ENCODE results near the gene RPP40. TPM values are rescaled to one million over a fixed set of nuclear protein-coding genes. Genes with fewer than 3 reads are reported as not detected.

The RPP40 gene
- total and polyA plus RNA-seq, 2 experiments from 2014 or later, result 16.2 to 21.9 TPM

DNA sequence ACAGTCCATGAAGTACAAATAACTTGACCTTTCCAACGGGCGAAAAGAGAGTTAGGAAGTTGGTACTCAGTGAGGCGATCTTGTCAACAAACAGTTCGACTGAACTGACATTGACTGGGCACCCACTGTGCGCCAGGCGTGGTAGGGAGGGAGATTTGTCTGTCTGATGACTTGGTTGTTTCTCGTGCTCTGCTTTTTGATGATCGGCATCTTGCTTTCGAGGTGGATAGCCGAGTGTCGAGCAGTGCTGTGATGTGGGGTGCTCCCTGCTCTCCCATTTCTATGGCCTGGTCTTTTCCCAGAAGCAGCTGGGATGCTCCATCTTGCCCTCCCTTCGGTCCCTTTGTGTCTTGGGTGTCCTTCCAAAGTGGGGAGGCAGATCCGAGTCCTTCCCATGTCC is 30.4 kb downstream of the RPP40 start:
- Histone ChIP-seq H3K27me3 (replicated peaks; ENCODE audit: insufficient read depth) (no peaks in the 10 kb centered on the region), H3K27ac (no peak overlapping the region), H3K9me2 (ENCODE audit: insufficient read depth) (no peaks in the 10 kb centered on the region), H2AFZ (peak overlapping the region; percentile 79), H3K36me3 (ENCODE audit: low read depth) (no peaks in the 10 kb centered on the region), H4K20me1 (ENCODE audit: insufficient read depth) (no peaks in the 10 kb centered on the region), H3K9ac (no peak overlapping the region), H3K4me2 (ENCODE audit: unreplicated experiment) (no peak overlapping the region), H3K9me3 (ENCODE audit: low read depth) (no peaks in the 10 kb centered on the region), H3K4me1 (ENCODE audit: insufficient read depth) (0 out of 2 replicates have a peak, but pooled peaks cover 5% of the 10 kb centered on the region), H3K79me2 (ENCODE audit: insufficient read depth) (no peaks in the 10 kb centered on the region), H3F3A (ENCODE audit: insufficient read depth) (no peaks in the 10 kb centered on the region), H3K4me3 (no peak overlapping the region)
- in situ Hi-C loops (cut with MboI), result no loop called here
- no peak for DNase-seq
- TF ChIP-seq EZH2 (IDR thresholded peaks at IDR 0.05; ENCODE audit: insufficient read depth, poor library complexity, severe bottlenecking) (no peak), EZH2phosphoT487 (IDR thresholded peaks at IDR 0.05; ENCODE audit: insufficient read depth, low read depth) (no peak)
- 91 to 96% methylated on average over 13 of the region's 13 CpGs for WGBS, 2 experiments (ENCODE audit: low coverage in 1 of 2, low lambda C conversion rate in 2 of 2, missing lambda C conversion rate in 2 of 2)

- Histone ChIP-seq H3K36me3 (ENCODE audit: low read depth) (no peaks in the 10 kb centered on the region), H3K9me2 (ENCODE audit: insufficient read depth) (no peaks in the 10 kb centered on the region), H3K4me1 (ENCODE audit: insufficient read depth) (0 out of 2 replicates have a peak, but pooled peaks cover 5% of the 10 kb centered on the region), H3K27me3 (replicated peaks; ENCODE audit: insufficient read depth) (no peaks in the 10 kb centered on the region), H4K20me1 (ENCODE audit: insufficient read depth) (no peaks in the 10 kb centered on the region), H3K9me3 (ENCODE audit: low read depth) (no peaks in the 10 kb centered on the region), H3K27ac (no peak overlapping the region), H2AFZ (no peak overlapping the region), H3K9ac (no peak overlapping the region), H3F3A (ENCODE audit: insufficient read depth) (no peaks in the 10 kb centered on the region), H3K4me2 (ENCODE audit: unreplicated experiment) (no peak overlapping the region), H3K79me2 (ENCODE audit: insufficient read depth) (no peaks in the 10 kb centered on the region), H3K4me3 (no peak overlapping the region)
- in situ Hi-C loops (cut with MboI), result no loop called here
- no peak for DNase-seq
- TF ChIP-seq EZH2phosphoT487 (IDR thresholded peaks at IDR 0.05; ENCODE audit: insufficient read depth, low read depth) (no peak), EZH2 (IDR thresholded peaks at IDR 0.05; ENCODE audit: insufficient read depth, poor library complexity, severe bottlenecking) (no peak)
- WGBS, 2 experiments (ENCODE audit: low coverage in 1 of 2, low lambda C conversion rate in 2 of 2, missing lambda C conversion rate in 2 of 2), result 80 to 82% methylated on average over 10 of the region's 10 CpGs
These were observed 31.4 kb downstream of the RPP40 start for GRCh38 chr6:4972438-4972837.

GRCh38 chr6:4971851-4972250 is 32.0 kb downstream of the RPP40 start:
- H3K36me3 ChIP-seq (ENCODE audit: low read depth), result no peaks in the 10 kb centered on the region
- H3F3A ChIP-seq (ENCODE audit: insufficient read depth), result no peaks in the 10 kb centered on the region
- H4K20me1 ChIP-seq (ENCODE audit: insufficient read depth), result no peaks in the 10 kb centered on the region
- no peaks in the 10 kb centered on the region for H3K79me2 ChIP-seq (ENCODE audit: insufficient read depth)
- no peak overlapping the region for H3K27ac ChIP-seq
- H3K9me3 ChIP-seq (ENCODE audit: low read depth), result no peaks in the 10 kb centered on the region
- in situ Hi-C loops (cut with MboI), result no loop called here
- no peak for TF ChIP-seq EZH2 (IDR thresholded peaks at IDR 0.05; ENCODE audit: insufficient read depth, poor library complexity, severe bottlenecking)
- TF ChIP-seq EZH2phosphoT487 (IDR thresholded peaks at IDR 0.05; ENCODE audit: insufficient read depth, low read depth), result no peak
- WGBS, 2 experiments (ENCODE audit: low coverage in 1 of 2, low lambda C conversion rate in 2 of 2, missing lambda C conversion rate in 2 of 2), result 89 to 95% methylated on average over 6 to 7 of the region's 7 CpGs
- H3K9me2 ChIP-seq (ENCODE audit: insufficient read depth), result no peaks in the 10 kb centered on the region
- H2AFZ ChIP-seq, result no peak overlapping the region
- H3K9ac ChIP-seq, result no peak overlapping the region
- no peak overlapping the region for H3K4me3 ChIP-seq
- no peak overlapping the region for H3K4me2 ChIP-seq (ENCODE audit: unreplicated experiment)
- DNase-seq, result no peak
- H3K4me1 ChIP-seq (ENCODE audit: insufficient read depth), result 0 out of 2 replicates have a peak, but pooled peaks cover 5% of the 10 kb centered on the region
- H3K27me3 ChIP-seq (replicated peaks; ENCODE audit: insufficient read depth), result no peaks in the 10 kb centered on the region

DNA sequence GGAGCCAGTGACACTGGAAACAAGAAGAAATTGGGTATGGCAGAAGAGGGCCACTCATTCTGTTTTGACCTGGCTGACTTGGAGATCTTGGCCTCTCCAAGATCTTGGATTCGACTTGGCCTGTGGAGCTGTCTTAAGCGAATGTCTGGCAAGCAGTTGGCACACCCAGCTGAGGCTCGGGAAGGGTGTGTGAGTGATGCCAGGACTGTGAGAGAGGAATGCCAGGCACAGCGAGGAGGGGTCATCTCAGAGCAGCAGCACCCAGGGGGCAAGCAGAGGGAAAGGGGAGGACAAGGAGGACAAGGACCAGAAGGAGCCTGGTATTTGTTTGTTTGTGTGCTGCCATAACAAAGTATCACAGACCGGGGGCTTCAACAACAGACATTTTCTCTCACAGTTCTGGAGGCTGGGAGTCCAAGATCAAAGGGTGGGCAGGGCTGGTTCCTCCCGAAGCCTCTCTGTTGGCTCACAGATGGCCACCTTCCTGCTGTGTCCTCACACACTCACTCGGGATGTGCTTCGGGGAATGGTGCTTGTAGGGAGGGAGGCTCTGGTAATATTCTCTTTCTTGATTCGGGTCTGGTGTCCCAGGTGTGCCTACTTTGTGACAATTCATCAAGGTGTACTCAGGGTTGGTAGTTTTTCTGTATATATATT is 33.0 kb downstream of the RPP40 start:
- Histone ChIP-seq H3K79me2 (ENCODE audit: insufficient read depth) (no peaks in the 10 kb centered on the region), H3K36me3 (ENCODE audit: low read depth) (no peaks in the 10 kb centered on the region), H3K4me1 (ENCODE audit: insufficient read depth) (0 out of 2 replicates have a peak, but pooled peaks cover 5% of the 10 kb centered on the region), H3K4me3 (no peak overlapping the region), H3K27ac (no peak overlapping the region), H4K20me1 (ENCODE audit: insufficient read depth) (no peaks in the 10 kb centered on the region), H3K27me3 (replicated peaks; ENCODE audit: insufficient read depth) (no peaks in the 10 kb centered on the region), H3K9ac (no peak overlapping the region), H2AFZ (no peak overlapping the region), H3K9me3 (ENCODE audit: low read depth) (no peaks in the 10 kb centered on the region), H3K9me2 (ENCODE audit: insufficient read depth) (no peaks in the 10 kb centered on the region), H3K4me2 (ENCODE audit: unreplicated experiment) (no peak overlapping the region), H3F3A (ENCODE audit: insufficient read depth) (no peaks in the 10 kb centered on the region)
- in situ Hi-C loops (cut with MboI), result no loop called here
- WGBS, 2 experiments (ENCODE audit: low coverage in 1 of 2, low lambda C conversion rate in 2 of 2, missing lambda C conversion rate in 2 of 2), result 50 to 55% methylated on average over 9 of the region's 9 CpGs
- TF ChIP-seq EZH2phosphoT487 (IDR thresholded peaks at IDR 0.05; ENCODE audit: insufficient read depth, low read depth), result no peak
- TF ChIP-seq EZH2 (IDR thresholded peaks at IDR 0.05; ENCODE audit: insufficient read depth, poor library complexity, severe bottlenecking), result no peak
- no peak for DNase-seq
